GM12875 (cell line): ENCODE measurements around the gene MCEMP1.

Experiments
- H3K4me3 ChIP-seq: one replicate; pipeline ENCODE4 v1.5.1; 2011; ENCODE audit warnings: low read depth, low read length, control low read depth
- CTCF ChIP-seq: IDR thresholded peaks from 2 replicates; pipeline ENCODE4 v1.5.1; 2011; ENCODE audit warnings: low read depth, mild to moderate bottlenecking, control low read depth, inconsistent platforms, low read length, moderate library complexity, borderline replicate concordance; ENCODE audit not compliant: insufficient read depth

Gene MCEMP1

GRCh38 chr19:7654401-7654800, 22.5 kb upstream of the MCEMP1 start:
- no peak overlapping the region for H3K4me3 ChIP-seq
- TF ChIP-seq CTCF = no peak

DNA sequence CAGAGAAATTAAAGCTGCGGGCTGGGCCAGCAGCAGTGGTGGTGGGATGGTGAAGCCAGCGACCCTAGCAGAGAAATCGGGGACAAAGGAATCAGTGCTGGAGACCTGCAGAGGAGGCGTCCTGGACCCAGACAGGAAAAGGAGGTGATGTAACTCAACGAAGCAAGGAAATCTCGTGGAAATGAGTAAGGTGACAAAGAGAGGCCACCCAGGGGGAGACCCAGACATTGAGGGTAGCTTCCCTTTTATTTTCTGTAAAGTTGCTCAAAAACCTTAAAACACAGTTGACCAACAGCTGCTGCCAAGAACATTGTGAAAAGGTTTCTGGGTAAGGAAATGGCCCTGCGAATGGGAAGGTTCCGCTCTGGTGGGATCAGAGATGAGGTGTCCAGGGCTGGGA, 21.3 kb upstream of the MCEMP1 start:
- no peak overlapping the region for H3K4me3 ChIP-seq
- no peak for TF ChIP-seq CTCF

DNA sequence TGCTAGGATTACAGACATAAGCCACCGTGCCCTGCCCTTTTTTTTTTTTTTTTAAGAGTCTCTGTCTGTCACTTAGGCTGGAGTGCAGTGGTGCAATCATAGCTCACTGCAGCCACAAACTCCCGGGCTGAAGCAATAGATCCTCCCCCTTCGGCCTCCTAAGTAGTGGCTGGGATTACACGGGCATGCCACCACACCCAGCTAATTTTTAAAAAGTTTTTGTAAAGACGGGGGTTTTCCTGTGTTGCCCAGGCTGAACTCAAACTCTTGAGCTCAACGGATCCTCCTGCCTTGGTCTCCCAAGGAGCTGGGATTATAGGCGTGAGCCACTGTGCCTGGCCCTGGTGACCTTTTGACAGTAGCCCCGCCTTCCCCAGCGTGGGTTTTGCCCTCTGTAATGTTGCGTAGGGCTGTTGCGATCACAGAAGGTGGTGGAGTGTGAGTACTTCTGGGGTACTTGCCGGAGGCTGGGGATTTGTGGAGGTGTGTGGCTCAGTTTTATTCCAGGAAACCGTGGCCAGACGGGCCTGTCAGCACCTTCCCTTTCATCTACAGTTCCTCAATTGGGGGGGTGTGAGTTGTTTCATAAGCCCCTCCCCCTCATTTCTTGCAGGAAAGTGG, 19.6 kb upstream of the MCEMP1 start:
- no peak for TF ChIP-seq CTCF

GRCh38 chr19:7658219-7658686, 18.6 kb upstream of the MCEMP1 start:
- H3K4me3 ChIP-seq = peak overlapping the region; percentile 48
- TF ChIP-seq CTCF = no peak

More for the DNA sequence above, 19.6 kb upstream of the MCEMP1 start:
- H3K4me3 ChIP-seq = no peak overlapping the region

- no peak for TF ChIP-seq CTCF
- H3K4me3 ChIP-seq = no peak overlapping the region
Observed at GRCh38 chr19:7661744-7662538, 14.9 kb upstream of the MCEMP1 start.

GRCh38 chr19:7662657-7663056, 14.2 kb upstream of the MCEMP1 start:
- no peak overlapping the region for H3K4me3 ChIP-seq
- no peak for TF ChIP-seq CTCF

DNA sequence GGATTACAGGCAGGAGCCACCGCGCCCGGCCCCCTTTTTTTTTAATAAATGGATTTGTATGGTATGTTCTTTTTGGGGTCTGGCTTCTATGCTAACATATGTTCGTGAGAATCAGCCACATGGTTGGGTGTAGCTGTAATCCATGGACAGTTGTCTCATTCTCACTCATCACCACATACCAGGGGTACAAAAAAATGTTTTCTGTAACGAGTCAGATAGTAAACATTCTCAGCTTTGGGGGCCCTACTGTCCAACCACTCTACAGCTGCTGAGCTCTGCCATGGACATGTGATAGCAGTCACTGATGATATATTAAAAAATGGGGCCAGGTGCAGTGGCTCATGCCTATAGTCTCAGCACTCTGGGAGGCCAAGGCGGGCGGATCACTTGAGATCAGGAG, 13.2 kb upstream of the MCEMP1 start:
- no peak for TF ChIP-seq CTCF
- H3K4me3 ChIP-seq = no peak overlapping the region
